GM18951 (cell line): Measurements from ENCODE around the gene PRDM2.
A peak's percentile ranks its signal among the peaks of the same experiment; 100 is the strongest.
"Not testable (repeated sequence)": the region's sequence is repeated elsewhere in the genome, so short reads cannot be mapped to it uniquely, and the experiment has no call there.

ENCODE experiments used
- POLR2A ChIP-seq: IDR thresholded peaks from 4 replicates; pipeline ENCODE4 v1.6.1; 2011; ENCODE audit warnings: mild to moderate bottlenecking; ENCODE audit not compliant: insufficient read length, insufficient read depth; ENCODE audit errors: extremely low read depth
- in situ Hi-C: fragments of 300-500 bp; cut with MboI; formaldehyde crosslinking; loops from one replicate; pipeline ENCODE4 v1.12.0; 2022; ENCODE audit warnings: low sequenced_read_pairs, mixed read lengths, inconsistent platforms; ENCODE audit not compliant: unreplicated experiment

The PRDM2 gene

DNA sequence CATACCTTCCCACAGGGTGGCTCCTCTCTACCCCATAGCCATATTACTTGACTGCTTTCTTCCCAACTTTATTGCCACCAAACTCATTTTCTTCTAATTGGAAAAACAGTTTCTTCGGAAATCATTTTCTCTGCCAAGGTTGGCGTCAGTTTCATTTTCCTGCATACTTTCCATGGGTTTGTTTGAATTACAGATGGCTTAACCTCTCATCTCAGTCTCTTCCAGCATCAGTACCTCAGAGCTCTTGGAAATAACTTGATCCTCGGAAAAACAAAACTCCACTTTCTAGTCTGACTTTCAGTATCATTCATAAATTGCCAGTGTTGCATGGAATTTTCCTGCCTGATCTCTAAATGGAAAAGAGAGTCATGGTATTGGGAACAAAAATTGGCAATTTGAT, 20.3 kb upstream of the PRDM2 start:
- no peak for TF ChIP-seq POLR2A
- in situ Hi-C loops: no loop called here

DNA sequence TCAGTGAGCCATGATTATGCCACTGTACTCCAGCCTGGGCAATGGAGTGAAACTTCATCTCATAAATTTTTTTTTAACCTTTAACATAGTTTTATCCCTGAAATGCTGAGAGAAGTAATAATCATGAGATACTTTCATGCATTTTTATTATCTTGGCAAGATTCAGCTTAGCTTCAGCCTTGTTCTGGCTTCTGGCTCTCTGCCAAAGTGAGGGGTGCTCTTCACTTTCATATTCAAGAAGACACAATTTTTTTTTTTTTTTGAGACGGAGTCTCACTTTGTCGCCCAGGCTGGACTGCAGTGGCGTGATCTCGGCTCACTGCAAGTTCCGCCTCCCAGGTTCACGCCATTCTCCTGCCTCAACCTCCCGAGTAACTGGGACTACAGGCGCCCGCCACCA, 19.4 kb upstream of the PRDM2 start:
- in situ Hi-C loops: not testable (repeated sequence)

DNA sequence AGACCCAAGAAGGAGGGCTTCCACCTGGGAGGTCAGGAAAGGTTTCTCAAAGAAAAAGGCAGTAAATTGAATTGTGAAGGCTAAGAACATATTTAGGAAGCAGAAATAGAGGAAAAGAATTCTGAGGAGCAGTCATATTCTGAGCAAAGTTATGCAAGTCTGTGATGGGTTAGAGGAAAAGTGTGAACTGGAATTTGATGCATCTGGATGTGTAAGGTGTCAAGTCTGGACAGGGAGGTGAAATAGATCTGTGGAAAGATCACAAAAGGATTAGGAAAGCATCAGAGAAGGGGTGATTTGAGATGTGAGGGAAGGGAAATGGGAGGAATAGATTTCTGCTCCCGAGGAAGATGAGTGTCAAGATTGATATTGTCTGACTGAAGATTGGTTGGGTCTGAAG, 18.1 kb upstream of the PRDM2 start:
- in situ Hi-C loops: no loop called here

DNA sequence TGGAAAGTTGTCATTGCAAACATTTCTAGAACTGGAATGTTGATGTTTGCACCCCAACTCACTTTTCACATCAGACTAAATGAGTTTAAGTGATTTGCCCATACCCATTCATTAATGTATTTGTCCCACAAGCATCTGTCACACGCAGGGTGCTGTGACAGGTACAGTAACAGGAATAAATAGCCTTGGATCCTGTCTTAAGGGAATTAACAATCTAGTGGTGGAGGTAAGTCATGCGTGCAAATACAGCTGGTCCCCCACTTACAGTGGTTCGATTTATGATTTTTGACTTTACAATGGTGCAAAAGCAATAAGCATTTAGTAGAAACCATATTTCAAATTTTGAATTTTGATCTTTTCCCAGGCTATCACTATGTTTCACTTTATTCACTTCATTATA, 17.5 kb upstream of the PRDM2 start:
- in situ Hi-C loops: no loop called here
- no peak for TF ChIP-seq POLR2A

More for the DNA sequence above, 18.1 kb upstream of the PRDM2 start:
- no peak for TF ChIP-seq POLR2A

DNA sequence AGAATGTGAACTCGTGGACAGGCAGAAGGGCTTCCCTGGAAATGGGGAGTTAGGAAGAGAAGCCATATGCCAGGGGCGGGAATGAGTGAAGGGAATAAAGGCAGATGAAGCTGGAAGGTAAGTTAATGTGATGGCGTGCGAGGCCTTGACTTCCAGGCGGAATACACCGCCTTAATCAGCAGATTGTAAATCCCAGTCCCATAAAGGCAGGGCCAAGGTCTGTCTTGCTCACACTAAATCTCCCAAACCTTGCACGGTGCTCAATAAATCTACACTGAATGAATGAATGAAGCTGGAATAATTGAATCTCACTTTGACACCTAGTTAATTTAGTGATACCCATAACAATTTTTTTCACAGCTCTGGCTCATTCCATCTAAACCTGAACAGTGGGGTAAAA, 16.8 kb upstream of the PRDM2 start:
- in situ Hi-C loops: no loop called here
- TF ChIP-seq POLR2A: no peak

DNA sequence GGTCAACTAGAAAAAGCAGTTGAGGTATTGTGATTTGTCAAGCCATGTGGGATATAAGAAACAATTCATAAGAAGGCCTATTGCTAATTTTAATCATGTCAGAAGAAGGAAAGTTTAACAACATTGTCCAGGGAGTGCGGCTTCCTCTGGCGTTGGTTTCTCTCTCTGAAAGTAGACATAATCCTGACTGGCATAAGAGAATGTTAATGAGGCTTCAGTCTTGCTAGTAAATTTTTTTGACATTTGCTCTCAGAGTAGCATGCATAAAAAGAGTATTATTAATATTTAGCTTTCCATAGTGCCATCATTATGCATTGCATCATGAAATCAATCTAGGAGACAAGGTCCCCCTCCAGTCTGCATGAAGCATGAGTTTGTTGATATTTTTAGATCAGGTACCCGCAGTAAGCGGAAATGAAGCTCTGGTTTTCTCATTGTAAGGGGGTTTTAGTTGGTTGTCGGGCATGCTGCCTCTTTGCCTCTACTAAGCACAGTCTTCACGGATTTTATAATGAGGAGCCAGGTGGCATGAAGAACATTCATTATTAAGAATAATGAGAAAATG, 12.8 kb upstream of the PRDM2 start:
- no peak for TF ChIP-seq POLR2A
- in situ Hi-C loops: no loop called here

DNA sequence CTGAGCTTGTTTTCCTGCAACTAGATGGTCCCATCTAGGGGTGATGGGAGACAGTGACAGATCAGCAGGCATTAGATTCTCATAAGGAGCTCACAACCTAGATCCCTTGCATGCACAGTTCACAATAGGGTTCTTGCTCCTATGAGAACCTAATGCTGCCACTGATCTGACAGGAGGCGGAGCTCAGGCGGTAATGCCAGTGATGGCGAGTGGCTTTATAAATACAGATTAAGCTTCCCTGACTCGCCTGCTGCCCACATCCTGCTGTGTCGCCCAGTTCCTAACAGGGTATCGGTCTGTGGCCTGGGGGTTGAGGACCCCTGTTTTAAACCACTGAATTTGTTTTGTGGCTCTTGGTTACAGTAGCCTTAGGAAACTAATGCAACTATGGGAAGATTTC, 6.9 kb upstream of the PRDM2 start:
- in situ Hi-C loops: not testable (repeated sequence)

DNA sequence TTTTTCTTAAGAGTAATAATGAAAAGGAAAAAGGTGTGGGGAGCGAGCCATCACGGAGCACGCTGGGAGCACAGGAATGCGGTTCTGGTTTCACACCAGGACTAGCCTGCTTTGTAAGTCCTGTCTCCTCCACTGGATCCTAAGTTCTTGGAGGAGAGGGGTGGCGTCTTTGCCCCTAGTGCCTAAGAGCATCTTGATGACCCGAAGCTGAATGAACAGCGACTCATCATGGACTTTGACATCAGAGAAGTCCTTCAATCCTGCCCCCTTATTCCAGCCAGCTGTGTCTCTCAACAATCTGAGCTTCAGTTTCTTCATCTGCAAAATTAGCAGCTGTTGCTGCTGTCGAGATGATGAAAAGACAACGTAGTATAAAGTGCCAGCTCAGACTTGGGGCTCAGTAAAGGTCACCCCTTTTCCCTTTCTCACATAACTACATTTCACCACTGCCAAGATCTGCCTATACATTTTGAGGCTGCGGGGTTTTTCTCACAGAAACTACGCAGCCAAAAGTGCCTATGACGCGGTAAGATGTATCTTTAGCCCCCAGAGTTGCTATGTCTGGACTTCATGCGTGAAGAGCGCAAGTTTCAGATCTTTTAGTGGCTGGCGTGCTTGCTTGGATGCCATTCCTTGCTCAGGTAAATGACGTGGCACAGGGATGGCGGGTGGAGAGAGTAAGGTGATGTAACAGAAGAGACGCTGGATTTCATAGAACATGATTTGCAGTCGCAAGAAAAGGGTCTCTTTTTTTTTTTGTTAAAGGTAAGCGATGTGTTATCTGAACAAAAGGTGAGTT, 4.9 kb upstream of the PRDM2 start:
- no peak for TF ChIP-seq POLR2A
- in situ Hi-C loops: no loop called here

DNA sequence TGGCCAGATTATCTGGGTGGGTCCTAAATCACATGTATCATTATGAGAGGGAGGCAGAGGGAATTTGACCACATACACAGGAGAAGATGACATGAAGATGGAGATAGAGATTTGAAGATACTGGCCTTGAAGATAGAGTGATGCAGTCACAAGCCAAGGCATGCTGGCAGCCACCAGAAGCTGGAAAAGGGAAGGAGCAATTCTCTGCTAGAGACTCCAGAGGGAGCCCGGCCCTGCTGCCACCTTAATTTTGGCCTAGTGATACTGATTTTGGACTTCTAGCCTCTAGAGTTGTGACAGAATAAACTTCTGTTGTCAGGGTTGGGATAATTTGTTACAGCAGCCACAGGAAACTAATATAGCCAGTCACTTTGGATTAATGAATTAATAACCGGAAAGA, 2.2 kb upstream of the PRDM2 start:
- no peak for TF ChIP-seq POLR2A
- in situ Hi-C loops: no loop called here

DNA sequence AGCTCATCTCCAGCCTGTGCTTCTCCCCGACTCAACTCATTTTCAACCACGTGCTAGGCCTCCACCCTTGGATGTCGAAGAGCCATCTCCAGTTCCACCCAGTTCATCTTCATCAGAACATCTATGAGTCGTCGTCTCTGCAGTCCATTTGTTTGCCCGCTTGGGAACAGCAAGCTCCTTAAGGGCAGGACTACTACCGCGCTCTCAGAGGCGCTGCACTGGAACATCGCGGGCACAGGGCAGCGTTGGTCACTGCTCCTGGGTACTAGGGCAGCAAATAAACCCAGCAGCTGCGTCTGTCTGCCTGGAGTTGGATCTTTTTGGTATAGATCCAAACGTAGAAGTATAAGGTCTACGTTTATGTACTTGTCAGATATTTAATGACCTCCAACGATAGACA, 478 bp upstream of the PRDM2 start:
- TF ChIP-seq POLR2A: no peak
- in situ Hi-C loops: no loop called here

DNA sequence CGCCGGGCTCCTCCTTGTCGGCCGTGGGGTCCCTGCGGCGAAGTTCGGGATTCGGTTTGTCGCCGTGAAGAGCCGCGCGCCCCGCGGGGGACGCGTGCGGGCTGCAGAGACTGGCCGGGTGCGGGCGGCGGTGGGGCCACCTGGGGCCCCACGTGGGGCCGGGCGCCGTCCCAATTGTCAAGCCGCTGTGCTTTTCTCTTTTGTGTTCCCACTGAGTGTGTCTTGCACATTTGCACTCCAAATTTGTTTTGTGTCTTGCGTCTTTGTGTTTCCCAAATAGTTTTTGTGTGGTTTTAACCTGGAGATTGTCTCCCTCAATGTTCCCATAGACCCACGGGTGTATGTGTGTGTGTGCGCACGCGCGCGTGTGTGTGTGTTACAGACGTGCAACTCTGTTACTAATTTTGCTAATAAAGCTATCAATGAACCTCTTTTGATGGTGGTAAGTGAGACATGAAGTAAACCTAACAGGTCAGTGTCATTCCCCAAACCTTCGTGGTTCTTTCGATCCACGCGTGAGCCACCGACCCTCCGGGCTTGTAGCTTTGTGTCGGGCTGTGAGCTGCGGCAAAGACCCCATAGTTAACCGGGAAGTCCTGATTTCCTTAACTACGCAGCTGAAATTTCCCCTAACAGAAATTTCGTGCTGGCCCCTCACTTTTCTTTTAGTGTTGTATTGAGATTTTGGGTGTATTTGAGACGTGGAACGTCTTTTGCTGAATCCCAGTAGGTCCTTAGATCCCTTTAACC, 708 bp downstream of the PRDM2 start:
- in situ Hi-C loops: no loop called here
- no peak for TF ChIP-seq POLR2A

DNA sequence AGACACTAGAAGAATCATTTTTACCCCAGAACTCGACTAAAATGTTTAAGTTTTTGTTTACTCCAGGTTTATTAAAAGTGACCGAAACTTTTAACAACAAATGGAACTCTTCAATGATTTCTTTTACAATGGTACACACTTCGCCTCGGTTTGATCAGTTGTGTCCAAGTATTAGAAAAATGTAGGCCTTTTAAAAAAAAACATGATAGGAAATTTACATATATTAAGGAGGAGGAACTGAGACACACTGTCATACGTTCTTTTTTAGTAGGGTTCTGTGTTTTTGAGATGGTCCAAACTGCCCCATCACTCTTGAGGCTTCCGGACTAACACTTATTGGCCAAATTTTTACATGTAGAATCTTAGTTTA, 1.3 kb downstream of the PRDM2 start:
- peak; percentile 33 for TF ChIP-seq POLR2A
- in situ Hi-C loops: no loop called here

DNA sequence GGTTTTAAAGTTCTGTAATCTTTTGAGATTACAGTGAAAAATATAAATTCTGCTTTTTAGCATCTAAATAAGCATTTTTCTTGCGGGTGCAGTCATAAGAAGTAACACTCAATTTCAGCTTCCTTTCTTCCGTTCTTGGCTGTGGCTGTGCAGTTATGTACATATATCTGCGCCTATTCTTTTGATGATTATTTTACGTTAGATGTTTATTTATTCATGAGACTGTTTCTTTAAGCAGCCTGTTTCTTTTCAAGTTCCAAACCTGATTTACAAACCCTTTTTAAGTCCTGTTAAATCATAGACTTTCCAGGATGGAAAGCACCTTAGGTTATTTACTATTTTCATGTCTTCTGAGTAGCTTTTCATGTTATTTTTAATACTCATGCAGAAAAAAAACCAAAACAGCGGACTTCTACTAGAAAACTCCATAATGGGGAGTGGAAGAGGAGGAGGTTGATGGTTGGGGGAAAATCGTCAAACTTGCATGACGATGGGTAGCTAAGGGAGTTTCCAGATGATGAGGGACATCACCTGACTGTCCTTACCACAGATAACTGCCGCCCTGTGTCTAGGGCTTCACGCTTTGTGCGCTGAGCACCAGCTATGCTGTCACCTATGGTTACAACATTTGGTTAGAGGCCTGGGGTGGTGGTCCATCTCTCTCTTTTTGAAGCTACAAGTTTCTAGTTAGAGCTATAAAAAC, 2.6 kb downstream of the PRDM2 start:
- peak; percentile 53 for TF ChIP-seq POLR2A
- in situ Hi-C loops: no loop called here
